ENCODE measurements around the gene TRAPPC5. TPM values are rescaled to one million over a fixed set of nuclear protein-coding genes. Genes with fewer than 3 reads are reported as not detected.
A peak's percentile ranks its signal among the peaks of the same experiment; 100 is the strongest.

The TRAPPC5 gene
- total RNA-seq, result 93.8 and 106 TPM in 2 replicates

DNA sequence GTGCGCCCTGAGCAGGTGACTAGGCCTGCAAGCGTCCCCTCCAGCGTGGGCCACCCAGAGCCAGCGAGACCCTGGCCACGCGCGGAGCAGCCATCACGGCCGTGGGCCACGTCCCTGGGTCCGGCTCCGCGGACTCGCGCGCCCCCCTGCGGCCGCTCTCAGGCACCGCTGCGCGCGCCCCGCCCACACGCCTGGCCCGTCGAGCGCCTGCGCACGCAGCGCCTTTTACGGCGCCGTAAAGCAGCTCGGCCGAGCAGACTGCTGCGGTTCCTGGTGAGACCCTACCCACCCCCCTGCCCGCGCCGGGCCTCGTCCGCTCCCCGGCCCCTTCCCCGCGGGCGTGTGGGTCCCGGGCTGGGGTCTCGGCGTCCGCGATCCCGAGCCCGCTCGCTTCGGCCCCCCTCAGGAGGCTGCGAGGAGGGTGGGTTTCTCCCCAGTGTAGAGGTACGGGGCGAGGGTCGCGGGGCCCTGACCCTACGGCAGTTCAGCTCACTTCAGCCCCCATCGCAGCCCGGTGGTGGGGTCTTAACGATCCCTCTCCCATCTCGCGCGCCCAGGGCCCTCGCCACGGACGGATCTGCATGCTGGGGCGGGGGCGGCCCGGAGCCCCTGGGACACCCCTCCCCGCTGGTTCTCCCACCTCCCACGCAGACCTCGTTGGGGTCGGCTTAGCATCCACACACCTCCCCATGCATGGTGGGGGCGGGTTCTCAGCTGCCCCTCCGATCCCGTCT is at the start of gene TRAPPC5:
TSS of gene TRAPPC5 (plus strand) at position 228 of the 734 bp plus-strand sequence. CDS start 1,421 bp downstream, outside the sequence.
- DNase-seq (ENCODE audit: low read depth in 2 of 2), result peak; percentile 62 to 86

- no peak for DNase-seq (ENCODE audit: low read depth in 2 of 2)
Observed at GRCh38 chr19:7631577-7631976, 49.1 kb upstream of the TRAPPC5 start.

DNA sequence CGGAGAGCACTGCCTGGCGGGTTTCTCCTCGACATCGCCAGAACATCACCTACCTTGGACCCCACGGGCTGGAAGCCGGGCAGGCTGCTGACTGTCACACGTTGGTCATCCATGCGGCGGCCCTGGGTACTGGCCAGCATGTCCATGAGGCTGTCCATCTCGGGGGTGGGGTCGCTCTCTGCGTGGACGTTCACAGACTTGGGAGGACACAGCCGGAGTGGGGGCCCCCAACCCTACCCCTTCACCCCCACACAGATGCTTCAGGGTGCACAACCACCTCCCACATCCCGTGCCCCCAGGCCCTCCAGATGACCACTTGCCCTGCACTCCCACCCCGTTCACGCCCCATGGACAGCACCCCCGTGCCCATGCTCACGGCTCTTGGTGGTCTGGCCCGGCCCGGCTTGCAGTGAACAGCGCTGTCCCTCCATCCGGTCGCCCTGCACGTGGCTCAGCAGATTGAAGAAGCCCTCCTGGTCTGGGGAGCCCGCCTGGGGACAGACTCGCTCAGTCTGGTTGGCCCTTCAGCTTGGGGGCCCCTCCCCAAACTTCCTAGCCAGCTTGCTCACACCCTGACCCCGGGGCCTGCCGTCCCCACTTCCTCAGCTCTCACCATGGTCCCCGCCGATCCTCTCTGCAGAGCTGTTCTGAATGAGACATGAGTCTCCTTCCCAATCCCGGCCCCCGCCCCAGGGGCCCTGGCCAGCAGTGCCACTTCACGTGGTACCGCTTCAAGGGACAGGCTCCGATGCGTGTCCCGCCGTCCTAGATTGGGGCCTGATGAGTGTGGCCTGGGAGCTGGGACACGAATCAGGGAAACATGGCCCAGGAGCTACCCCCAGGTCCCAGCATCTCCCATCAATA is 48.1 kb upstream of the TRAPPC5 start:
- no peak for DNase-seq (ENCODE audit: low read depth in 2 of 2)

- no peak for DNase-seq (ENCODE audit: low read depth in 2 of 2)
Observed at GRCh38 chr19:7633698-7634097, 46.9 kb upstream of the TRAPPC5 start, which contains the start of gene PCP2. TSS of gene PCP2 (minus strand) at chr19:7633719. CDS start at chr19:7633457, 262 bp downstream.

- DNase-seq (ENCODE audit: low read depth in 2 of 2), result no peak
Observed at GRCh38 chr19:7635670-7636069, 45.0 kb upstream of the TRAPPC5 start.

- DNase-seq (ENCODE audit: low read depth in 2 of 2), result no peak
Observed at GRCh38 chr19:7636317-7636690, 44.3 kb upstream of the TRAPPC5 start.

DNA sequence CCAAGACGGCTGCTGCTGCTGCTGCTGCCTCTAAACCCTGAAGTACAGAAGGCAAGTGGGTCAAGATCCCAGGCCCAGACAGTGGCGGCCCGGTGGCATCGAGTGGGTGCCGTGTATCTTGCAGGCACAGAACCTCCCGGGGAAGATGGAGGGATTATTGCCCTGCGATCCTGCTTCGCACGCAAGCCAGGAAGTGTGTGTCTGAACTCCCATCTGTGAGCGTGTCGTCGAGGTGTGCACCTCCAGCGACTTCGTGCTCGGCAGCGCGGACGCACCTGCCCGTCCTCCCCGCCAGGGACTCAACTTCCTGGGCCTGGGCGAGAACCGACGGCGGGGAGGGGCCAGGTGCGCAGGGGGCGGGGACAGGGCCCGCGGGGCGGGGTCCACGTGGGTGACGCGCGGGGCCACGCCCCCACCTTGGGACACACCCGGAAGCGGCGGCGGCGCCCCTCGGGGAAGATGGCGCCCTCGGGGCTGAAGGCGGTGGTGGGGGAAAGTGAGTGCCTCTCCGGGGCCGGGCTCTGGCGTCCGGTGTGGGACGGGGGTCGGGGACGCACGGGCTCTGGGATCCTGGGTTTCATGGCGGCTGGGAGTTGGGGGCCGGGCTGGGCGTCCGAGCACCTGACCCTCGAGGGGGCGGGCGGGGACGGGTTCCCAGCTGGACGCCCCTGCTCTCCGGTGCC is 43.8 kb upstream of the TRAPPC5 start, which contains the start of gene STXBP2:
TSS of gene STXBP2 (plus strand) at position 420 of the 683 bp plus-strand sequence. CDS start at position 460, 40 bp downstream.
- DNase-seq (ENCODE audit: low read depth in 2 of 2), result peak; percentile 23 to 35

DNA sequence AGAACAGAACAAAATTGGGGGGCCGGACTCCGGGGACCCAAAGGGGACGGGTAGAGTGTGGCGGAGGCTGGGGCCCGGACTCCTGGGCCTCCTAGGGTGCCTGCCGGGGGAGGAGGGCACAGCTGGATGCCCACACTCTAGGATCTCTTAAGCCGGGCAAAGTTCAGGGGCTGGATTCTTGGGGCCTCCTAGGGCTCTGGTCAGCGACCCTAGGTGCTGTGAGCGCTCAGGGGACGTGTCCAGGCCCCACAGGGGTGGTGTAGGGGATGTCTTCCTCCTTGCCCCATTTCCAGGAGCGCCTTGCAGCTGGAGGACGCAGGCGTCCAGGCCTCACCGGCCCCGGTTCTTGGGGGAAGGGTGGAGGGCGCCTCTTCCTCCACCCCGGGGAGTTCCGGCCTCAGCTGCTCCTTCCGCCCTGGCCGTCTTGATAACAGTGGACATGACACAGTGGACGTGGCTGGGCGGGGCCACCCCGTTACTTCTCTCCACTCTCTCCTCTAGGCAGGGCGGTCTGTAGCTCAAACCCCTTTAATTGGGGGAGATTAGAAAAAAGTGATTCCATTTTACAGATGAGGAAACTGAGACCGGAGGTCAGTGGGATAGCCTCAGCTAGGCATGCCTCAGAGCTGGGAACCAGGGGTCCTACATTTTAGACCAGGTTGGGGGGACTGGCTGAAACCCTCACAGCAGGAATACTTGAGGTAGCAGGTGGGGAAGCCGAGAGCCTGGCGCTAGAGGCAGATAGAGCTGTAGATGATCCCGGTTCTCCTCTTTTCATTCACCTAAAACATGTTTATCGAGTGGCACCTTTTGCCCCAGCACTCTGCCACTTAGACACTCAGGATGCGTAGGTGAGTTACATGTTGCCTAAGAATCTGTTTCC is 43.0 kb upstream of the TRAPPC5 start:
- DNase-seq (ENCODE audit: low read depth in 2 of 2), result no peak

GRCh38 chr19:7638802-7639465 is 41.7 kb upstream of the TRAPPC5 start:
- DNase-seq (ENCODE audit: low read depth in 2 of 2), result no peak

DNA sequence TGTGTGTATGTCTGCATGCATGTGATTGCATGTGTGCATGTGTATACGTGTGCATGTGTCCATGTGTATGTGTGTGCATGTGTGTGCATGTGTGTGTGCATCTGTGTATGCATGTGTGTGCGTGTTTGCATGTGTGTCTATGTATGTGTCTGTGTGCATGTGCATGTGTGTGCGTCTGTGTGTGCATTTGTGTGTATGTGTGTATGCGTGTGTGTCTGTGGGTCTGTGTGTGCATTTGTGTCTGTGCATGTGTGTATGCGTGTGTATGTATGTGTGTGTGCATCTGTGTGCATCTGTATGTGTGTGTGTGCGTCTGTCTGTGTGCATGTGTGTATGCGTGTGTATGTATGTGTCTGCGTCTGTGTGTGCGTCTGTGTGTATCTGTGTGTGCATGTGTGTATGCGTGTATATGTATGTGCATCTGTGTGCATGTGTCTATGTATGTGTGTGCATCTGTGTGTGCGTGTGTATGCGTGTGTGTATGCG is 40.7 kb upstream of the TRAPPC5 start:
- DNase-seq (ENCODE audit: low read depth in 2 of 2), result no peak

- DNase-seq (ENCODE audit: low read depth in 2 of 2), result no peak
Observed at GRCh38 chr19:7640803-7641202, 39.8 kb upstream of the TRAPPC5 start.

DNA sequence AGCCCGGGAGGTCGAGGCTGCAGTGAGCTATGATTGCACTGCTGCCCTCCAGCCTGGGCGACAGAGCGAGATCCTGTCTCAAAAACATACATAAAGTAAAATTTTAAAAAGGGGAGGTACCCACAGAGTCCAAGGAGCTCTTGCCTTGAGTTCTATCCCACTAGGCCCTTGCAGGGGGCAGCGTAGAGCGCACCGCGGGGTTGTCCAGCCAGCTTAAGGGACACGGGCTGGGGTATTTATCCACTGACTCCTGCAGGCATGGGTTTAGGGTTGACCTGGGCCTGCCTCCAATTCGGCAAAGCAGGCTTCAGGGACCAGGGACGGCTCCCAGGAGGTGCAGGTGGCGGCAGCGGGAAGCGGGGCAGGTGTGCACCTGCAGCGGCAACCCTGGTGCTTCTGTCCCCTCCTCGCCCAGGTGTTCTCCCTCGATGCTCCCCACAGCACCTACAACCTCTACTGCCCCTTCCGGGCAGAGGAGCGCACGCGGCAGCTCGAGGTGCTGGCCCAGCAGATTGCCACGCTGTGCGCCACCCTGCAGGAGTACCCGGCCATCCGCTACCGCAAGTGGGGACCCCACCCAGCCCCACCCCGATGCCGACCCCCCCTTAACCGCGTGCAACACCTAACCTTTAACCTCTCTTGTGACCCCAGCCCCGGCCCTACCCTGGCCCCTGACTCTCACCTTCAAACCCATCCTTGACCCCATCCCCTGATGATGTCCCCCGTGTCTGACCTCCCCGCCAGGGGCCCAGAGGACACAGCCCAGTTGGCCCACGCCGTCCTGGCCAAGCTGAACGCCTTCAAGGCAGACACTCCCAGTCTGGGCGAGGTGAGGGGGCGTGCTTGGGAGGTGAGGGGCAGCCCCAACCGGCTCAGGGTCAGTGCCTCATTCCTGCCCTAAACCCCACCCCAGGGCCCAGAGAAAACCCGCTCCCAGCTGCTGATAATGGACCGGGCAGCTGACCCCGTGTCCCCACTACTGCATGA is 39.0 kb upstream of the TRAPPC5 start:
- no peak for DNase-seq (ENCODE audit: low read depth in 2 of 2)

DNA sequence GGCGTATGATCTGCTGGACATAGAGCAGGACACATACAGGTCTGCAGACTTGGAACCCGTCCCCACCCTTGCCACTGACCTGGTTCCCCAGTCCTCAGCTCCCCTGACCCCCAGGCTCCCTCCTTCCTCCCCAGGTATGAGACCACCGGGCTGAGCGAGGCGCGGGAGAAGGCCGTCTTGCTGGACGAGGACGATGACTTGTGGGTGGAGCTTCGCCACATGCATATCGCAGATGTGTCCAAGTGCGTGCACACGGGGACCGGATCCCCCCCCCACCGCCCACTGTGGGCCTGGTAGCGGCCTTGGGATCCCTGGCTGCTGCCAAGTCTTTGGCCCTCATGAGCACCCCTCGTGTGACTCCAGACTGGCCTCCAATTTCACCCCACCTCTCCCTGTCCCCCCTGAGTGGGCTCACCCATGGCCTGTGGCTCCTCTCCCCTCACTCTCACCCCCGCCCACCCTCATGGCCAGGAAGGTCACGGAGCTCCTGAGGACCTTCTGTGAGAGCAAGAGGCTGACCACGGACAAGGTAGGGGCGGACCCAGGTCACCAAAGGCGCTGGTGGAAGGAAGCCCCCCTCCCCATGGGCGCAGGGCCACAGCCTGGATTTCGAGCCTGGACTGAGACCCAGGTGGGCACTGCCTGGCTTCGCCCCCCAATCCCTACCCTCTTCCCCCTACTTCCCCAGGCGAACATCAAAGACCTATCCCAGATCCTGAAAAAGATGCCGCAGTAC is 38.2 kb upstream of the TRAPPC5 start:
- DNase-seq (ENCODE audit: low read depth in 2 of 2), result no peak

DNA sequence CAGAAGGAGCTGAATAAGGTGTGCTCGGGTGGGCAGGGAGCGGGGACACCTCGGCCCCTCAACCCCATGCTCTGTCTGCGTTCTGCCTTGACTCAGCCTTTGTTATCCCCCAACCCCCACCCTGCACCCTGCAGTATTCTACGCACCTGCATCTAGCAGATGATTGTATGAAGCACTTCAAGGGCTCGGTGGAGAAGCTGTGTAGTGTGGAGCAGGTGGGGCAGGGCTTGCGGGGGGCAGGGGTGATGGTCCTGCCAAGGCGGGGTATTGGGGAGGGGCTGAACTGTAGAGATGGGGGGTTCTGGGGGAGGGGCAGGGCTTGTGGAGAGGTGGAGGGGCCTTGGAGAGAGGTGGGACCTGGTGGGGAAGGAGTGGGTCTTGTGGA is 37.6 kb upstream of the TRAPPC5 start:
- no peak for DNase-seq (ENCODE audit: low read depth in 2 of 2)

GRCh38 chr19:7643629-7644549 is 36.7 kb upstream of the TRAPPC5 start:
- DNase-seq (ENCODE audit: low read depth in 2 of 2), result peak; percentile 11 to 29

DNA sequence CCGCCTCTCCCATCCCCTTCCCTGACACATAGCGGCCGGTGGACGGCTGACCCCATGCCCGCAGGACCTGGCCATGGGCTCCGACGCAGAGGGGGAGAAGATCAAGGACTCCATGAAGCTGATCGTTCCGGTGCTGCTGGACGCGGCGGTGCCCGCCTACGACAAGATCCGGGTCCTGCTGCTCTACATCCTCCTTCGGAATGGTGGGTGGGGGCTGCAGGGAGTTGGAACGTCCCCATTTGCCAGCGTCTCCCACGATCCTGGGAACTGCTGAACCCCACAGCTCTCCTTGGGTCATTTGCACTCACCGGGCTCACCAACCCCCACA is 36.1 kb upstream of the TRAPPC5 start:
- no peak for DNase-seq (ENCODE audit: low read depth in 2 of 2)

DNA sequence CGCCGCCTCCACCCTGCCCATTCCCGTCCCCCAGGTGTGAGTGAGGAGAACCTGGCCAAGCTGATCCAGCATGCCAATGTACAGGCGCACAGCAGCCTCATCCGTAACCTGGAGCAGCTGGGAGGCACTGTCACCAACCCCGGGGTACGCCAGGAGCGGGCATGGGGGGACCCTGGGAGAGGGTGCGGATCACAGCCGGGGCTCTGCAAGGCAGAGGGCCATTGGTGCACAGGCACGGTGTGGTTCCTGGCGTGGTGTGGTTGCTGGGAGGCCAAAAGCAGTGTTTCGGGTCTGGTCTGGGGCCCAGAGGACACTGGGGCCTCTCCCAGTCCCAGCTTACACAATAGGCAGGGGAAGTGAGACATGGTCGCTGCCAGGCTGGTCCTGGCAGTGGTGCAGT is 35.5 kb upstream of the TRAPPC5 start:
- DNase-seq (ENCODE audit: low read depth in 2 of 2), result no peak

Data from dermis microvascular lymphatic vessel endothelial cell (primary cell).